Measurements from ENCODE around the gene RECQL5.

DNA sequence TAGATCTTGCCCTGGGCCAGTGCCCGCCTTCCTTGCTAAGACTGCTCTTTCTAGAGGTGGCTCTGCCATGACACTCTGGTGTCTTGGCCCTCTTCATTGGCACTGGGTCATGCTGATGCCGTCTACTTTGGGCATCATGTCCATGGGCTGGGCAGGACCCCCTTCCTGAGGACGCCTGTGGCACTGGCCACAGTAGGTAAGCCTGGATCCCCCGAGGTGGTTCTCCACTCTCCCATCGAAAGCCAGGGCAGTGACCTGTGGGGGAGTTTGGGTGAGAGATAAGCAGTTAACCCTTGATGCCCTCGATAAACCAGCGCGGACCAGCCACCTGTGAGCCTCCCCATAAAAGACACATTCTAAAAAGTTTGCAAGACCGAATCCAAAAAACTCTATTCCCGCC, 34.3 kb upstream of the RECQL5 start:
- no peak for TF ChIP-seq POLR2A (IDR thresholded peaks at IDR 0.05)
- TF ChIP-seq, protein P1, sequence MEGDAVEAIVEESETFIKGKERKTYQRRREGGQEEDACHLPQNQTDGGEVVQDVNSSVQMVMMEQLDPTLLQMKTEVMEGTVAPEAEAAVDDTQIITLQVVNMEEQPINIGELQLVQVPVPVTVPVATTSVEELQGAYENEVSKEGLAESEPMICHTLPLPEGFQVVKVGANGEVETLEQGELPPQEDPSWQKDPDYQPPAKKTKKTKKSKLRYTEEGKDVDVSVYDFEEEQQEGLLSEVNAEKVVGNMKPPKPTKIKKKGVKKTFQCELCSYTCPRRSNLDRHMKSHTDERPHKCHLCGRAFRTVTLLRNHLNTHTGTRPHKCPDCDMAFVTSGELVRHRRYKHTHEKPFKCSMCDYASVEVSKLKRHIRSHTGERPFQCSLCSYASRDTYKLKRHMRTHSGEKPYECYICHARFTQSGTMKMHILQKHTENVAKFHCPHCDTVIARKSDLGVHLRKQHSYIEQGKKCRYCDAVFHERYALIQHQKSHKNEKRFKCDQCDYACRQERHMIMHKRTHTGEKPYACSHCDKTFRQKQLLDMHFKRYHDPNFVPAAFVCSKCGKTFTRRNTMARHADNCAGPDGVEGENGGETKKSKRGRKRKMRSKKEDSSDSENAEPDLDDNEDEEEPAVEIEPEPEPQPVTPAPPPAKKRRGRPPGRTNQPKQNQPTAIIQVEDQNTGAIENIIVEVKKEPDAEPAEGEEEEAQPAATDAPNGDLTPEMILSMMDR (IDR thresholded peaks at IDR 0.05): no peak
